ENCODE data around the gene NPR3. TPM values are rescaled to one million over a fixed set of nuclear protein-coding genes. Genes with fewer than 3 reads are reported as not detected.

The NPR3 gene, protein sequence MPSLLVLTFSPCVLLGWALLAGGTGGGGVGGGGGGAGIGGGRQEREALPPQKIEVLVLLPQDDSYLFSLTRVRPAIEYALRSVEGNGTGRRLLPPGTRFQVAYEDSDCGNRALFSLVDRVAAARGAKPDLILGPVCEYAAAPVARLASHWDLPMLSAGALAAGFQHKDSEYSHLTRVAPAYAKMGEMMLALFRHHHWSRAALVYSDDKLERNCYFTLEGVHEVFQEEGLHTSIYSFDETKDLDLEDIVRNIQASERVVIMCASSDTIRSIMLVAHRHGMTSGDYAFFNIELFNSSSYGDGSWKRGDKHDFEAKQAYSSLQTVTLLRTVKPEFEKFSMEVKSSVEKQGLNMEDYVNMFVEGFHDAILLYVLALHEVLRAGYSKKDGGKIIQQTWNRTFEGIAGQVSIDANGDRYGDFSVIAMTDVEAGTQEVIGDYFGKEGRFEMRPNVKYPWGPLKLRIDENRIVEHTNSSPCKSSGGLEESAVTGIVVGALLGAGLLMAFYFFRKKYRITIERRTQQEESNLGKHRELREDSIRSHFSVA
- 0.05 TPM in 1 of 2 replicates, not detected in the other for polyA plus RNA-seq (2014; cell fraction: cytosol; rRNA removed)
- 0.23 TPM in 1 of 2 replicates, not detected in the other for polyA plus RNA-seq (2014; cell fraction: nucleus; rRNA removed)

DNA sequence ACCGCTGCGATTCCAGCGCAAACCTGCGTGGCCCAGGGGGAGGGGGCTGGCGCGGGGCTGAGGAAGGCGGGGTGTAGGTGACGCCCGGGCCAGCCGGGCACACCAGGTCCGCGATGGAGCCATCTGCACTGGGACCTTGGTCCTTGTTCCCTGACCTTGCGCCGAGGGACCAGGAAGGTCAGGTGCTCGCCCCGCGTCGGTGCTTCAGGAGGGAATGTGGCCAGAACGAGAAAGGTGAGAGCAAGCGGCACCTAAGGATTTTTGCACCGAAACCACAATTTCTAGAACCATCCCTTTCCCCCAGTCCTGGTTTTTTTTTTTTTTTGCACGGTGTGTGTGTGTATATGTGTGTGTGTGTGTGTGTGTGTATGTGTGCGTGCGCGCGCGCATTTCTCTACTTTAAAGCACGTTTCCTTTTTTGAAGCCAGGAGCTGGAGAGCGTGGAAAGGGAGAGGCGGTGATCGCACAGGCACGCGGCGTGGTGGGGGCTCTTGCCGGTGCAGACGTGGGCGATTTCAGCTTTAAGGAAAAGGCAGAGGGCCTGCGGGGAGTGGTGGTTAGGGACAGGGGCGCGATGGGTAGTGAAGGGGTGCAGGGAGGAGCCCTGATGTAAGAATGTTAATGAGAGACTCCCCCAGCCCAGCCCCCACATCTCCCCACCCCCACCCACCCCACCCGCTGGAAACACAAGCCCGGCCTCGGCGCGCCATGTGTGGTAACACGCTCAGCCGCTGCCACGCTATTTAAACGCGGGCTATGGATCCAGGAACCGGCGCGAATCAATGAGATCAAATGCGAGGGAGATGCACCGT lies at the start of gene NPR3:
Gene NPR3 (plus strand): TSS at position 772 of the 812 bp plus-strand sequence. CDS start 456 bp downstream, outside the sequence.
- DNase-seq (ENCODE audit: low spot score), result no peak

- DNase-seq (ENCODE audit: low spot score), result no peak
Observed at GRCh38 chr5:32664523-32664922, 46.6 kb upstream of the NPR3 start.

DNA sequence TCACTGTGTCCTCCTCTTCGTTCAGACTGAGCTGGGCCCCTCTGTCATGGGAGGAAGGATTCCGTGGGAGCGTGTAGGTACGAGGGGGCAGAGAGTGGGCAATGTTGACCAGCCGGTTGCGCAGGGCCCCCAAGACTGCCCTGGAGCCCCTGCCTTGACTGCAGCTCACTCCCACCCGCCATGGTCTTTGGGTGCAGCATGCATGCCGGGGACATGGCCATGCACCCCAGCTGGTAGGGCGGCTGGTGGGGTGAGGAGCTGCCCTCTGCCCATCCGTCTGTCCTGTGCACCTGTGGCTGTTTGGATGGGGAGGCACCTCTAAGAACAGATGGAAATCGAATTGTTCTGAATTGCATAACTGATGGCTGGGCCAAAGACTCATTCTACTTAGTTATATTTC lies 42.6 kb upstream of the NPR3 start:
- no peak for DNase-seq (ENCODE audit: low spot score)

DNA sequence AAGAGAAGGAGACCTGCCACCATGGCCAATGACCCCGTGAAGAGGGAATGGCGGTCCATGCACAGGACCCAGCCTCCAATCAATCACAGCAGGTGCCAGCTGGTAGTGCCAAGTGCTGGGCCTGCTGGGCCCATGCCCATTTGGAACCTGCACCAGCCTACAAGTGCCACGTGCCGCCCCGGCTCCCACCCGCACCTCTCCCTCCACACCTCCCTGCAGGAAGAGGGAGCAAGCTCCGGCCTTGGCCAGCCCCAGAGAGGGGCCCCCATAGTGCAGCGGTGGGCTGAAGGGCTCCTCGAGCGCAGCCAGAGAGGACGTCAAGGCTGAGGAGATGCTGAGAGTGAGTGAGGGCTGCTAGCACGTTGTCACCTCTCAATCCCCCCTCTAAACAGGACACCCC lies 37.8 kb upstream of the NPR3 start:
- no peak for DNase-seq (ENCODE audit: low spot score)

- DNase-seq (ENCODE audit: low spot score), result no peak
Observed at GRCh38 chr5:32677023-32677422, 34.1 kb upstream of the NPR3 start.

- DNase-seq (ENCODE audit: low spot score), result no peak
Observed at GRCh38 chr5:32678472-32678871, 32.6 kb upstream of the NPR3 start.

DNA sequence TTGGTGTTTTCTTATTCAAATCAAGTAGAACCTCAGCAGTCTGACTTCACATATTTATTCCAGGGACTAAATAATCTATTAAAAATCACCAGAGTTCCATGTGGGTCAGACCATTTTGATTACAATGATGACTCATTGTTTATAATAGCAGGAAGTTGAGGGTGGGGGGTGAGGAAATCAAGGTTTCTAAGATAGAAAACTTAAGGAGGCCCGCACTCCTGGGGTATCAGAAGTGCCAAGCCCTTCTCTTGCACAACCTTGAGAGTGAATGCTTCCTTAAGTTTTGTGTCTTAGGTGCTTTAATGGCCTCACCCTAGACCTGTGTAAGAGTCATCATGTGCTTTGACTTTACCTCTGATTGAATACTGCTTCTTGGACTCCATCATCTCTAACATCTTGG lies 31.9 kb upstream of the NPR3 start:
- no peak for DNase-seq (ENCODE audit: low spot score)

DNA sequence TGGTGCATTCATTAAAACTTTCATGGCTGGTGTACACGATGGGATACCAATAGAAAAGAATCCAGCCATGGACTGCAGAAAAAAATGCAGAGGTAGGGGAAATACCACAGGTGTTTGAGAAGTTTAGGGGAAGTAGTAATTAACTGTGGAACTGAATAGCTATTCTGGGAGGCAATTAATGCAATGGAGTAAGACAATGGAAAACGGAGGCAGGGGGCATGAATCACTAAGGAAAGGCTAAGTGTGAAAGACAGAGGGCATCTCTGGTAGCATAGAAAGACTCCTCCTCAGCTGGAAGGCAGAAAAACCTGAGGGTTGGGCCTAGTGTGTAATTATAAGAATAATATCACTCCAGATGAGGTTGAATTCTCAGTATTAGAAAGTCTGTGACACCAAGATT lies 30.9 kb upstream of the NPR3 start:
- no peak for DNase-seq (ENCODE audit: low spot score)

GRCh38 chr5:32683125-32683524 lies 28.0 kb upstream of the NPR3 start:
- no peak for DNase-seq (ENCODE audit: low spot score)

DNA sequence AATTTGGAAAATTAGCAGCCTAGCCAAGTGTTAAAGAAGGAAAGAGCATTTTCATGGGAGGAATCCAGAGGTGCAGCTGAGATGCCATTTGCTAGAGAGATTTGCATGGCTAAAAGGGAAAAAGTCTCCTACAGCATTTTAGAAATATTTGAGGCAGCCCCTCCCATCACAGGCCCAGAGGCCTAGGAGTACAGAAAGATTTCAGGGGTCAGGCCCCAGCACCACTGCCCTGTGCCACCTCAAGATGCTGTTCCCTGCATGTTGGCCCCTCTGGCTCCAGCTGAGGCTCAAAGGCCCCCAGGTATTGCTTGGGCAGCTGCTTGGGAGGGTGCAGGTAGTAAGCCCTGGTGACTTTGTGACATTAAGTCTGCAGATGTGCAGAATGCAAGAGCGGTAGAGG lies 26.9 kb upstream of the NPR3 start:
- no peak for DNase-seq (ENCODE audit: low spot score)

GRCh38 chr5:32686799-32687498 lies 24.2 kb upstream of the NPR3 start:
- DNase-seq (ENCODE audit: low spot score), result no peak

- DNase-seq (ENCODE audit: low spot score), result no peak
Observed at GRCh38 chr5:32687499-32687831, 23.7 kb upstream of the NPR3 start.

- no peak for DNase-seq (ENCODE audit: low spot score)
Observed at GRCh38 chr5:32690153-32690552, 21.0 kb upstream of the NPR3 start.

DNA sequence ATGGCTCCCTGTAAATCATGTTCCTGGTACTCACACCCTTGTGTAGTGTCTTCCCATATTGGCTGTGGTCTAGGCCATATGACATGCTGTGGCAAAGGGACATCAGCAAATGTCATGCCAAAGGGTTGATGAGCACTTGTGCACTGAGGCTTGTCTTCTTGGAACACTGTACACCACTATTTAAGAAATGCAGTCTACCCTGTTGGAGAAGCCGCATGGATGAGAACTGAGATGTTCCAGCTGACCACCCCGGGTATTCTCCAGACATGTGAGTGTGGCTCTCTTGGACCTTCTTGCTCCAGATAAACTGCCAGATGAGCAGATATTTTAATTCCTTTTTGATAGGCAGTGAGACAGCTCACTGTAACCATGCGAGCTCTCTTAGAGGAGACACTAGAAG lies 20.5 kb upstream of the NPR3 start:
- DNase-seq (ENCODE audit: low spot score), result no peak

DNA sequence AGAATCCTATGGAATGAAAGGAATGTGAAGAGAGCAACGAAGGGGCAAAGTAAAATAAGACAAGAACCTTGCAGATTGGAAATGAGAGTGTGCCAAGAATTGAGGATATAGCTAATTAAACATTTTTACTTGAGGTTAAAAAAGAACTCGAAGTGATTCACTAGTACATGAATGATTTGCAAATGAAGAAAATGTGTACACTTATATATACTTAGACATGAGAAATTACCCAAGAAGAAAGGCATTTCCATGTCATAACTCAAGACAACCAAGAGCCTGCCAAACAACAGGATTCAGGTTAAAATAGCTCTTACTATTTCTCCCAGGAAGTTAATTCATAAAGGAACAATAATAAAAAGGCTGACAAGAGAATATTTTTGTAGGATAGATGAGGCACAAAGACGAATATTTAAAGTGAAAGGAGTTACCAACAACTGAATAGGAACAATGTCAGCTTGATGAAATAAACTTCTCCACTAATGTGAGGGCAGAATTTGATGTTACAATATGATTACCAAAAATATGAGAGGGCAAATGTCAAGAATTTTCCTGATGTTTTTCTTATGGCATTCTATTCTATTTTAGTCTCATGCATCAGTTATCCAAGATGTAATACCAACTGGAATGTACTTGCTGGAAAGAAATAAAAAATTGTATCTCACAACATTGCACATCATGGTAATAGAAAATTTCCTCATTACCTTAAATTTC lies 18.9 kb upstream of the NPR3 start:
- no peak for DNase-seq (ENCODE audit: low spot score)

DNA sequence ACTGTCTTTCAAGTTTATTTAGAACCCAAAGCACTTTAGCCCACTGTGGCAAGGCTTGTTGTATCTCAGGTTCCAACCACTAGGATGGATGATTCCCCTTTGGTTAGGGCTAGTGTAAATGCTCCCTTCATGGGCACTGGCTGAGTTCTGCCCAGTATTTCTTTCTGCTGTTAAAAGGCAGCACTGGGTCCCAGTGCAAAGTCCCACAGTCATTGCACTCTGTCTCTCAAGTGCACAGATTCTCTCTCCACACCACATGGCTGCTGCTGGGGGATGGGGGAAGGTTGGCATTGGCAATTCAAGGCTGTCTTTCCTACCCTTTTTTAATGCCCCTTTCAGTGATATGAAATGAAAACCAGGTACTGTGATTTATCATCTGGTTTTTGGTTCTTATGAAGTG lies 7.2 kb upstream of the NPR3 start:
- no peak for DNase-seq (ENCODE audit: low spot score)

DNA sequence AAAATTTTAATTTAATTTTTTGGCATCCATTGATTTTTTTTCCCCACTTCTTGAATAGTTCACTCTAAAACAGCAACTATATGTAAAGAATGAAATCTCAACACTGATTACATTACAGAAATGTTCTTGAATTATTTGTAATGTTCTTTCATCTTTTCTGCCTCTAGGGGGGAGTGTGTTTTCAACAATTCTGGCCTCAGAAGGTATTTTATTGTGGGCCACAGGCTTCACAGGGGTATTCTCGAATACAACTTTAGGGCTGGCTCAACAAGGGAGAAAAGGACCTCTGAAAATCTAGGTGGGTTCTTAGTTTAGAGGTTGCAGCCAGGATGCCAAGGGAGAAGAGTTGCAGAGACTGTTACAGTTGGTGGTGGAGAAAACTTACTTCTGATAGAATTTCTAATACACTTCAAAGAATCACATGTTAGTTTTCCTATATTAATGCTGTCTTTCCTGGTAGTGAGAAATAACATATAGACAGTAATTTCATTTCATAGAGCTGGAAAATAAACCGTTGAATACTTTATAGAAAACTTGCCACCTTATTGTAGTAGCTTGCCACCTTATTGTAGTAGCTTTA lies 3.6 kb upstream of the NPR3 start:
- peak; percentile 32 for DNase-seq (ENCODE audit: low spot score)

DNA sequence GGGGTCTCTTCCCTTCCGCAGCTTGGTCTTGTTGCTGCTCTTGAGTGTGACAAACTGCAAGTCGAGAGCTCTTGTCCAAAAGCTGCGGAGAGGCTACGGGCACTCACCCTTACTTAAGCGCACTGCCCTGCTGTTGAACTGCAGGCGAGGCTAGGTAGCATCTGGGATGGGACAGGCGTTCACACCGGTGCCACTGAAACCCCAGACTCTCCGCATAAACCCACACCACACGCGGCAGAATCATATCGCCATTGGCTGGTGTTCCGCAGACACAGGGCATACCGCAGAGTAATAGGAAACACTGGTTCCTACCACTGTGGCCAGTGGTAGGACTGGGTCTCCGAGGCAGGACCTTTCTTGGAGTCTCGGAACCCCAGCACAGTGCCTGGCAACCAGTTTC lies 2.2 kb upstream of the NPR3 start:
- no peak for DNase-seq (ENCODE audit: low spot score)

DNA sequence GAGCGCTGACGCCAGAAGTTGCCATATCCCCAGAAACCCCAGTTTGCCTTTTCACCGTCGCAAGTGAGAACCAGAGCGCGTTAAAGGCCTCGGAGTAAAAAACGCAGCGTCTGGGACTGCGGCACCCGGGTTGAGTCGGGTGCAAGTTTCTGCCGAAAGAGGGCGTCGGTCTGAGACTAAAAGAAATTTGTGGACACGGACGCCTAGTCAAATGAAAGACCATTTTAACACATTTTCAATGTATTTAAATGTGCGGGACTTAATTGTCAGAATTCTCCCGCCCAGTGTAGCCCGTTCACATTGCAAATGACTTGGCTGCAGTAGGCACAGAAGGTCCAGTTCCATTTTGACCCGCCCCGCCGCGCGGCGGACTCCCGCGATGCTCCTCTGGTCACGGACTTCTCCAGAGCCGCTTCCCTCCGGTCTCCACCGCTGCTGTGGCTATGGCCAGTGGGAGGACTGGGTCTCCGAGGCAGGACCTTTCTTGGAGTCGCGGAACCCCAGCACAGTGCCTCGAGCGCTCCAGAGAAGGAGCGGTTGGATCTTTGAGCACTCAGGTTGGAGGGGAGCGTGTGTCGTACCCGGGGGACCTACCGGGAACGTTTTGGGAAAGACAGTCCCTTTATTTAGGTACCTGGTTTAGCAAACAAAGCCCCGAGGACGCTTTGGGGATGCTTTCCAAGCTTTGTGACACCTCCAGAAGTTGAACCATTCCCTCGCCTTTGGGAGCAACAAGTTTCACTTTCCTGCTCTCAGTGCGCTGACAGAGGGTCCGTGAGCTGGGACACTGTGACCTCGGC lies 1.2 kb upstream of the NPR3 start:
- DNase-seq (ENCODE audit: low spot score), result peak; percentile 65

DNA sequence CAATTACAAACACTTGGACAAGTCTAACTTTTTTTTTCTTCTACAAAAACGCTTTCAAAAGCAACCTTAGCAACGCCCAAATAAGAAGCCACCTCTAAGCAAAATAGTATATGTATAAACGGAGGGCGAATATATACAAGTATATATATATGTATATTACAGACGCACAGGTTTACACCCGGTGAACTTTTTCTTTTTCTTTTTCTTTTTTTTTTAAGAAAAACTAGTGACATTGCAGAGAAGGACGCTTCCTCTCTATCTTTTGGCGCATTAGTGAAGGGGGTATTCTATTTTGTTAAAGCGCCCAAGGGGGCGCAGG lies 200 bp downstream of the NPR3 start:
- no peak for DNase-seq (ENCODE audit: low spot score)

Data from SK-N-DZ (cell line).